Measurements from ENCODE around the gene MREG. TPM values are rescaled to one million over a fixed set of nuclear protein-coding genes. Genes with fewer than 3 reads are reported as not detected.

Gene MREG
- polyA plus RNA-seq, 2 of the 4 experiments (the other 2 are of a cell fraction) = 6.4 to 8.0 TPM

DNA sequence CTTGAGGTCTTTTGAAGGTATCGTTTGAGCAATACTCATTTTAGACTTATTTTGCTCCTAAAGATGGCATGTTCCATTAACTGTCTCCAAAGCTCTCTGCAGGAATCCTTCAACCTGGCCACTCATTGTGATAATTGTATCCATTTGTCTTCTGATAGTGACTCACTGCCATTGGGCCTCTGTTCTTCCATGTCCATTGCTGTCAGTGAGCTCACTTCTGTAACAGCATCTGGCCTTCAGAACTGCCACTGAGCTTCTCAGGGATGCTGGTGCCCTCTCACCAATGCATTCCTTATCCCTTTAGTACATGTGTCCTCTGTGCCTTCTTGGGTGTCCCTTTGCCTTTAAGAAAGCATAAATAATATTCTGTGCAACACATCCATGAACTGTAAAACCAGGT, 71.6 kb downstream of the MREG start (continued):
- TF ChIP-seq EHMT2 (IDR thresholded peaks at IDR 0.05; ENCODE audit: low read depth) = no peak

DNA sequence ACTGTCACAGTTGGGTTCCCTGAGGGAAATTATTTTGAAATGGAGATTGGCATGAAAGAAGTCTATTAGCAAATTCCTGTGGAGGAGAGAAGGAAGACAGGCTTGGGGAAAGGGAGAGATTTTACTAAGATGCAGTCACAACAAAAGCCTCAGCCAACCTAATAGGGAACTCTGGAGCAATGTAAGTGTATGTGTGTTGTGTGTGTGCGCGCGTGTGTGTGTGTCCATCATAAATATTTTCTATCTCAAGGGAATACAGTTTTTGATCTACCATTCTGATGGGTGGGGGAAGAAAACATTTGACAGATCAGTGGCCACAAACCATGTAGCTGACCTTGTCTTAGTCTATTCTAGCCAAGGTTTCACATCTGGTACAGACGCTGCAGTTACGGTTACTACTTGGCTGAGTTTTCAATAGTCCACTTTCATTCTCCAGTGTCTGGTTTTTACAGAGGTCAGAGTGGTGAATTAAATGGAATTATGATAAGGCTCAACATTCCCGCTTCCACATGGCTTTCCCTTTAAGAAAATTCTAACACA, 72.6 kb downstream of the MREG start:
- Histone ChIP-seq H3K4me3 (no peak overlapping the region), H3K27ac (no peak overlapping the region), H3K4me2 (no peak overlapping the region), H3K4me1 (no peaks in the 10 kb centered on the region), H3K9me3 (no peaks in the 10 kb centered on the region)
- ChIA-PET POLR2A (no interaction called here), CTCF (interaction anchor here (1.1 to 1.4 kb wide), 2 partner anchors 9 to 10 kb away, joined by 4 read pairs; no protein-coding TSS in a partner anchor)
- no peak for TF ChIP-seq NFE2L2 (conservative IDR thresholded peaks at IDR 0.05; ENCODE audit: low read length)
- no peak for TF ChIP-seq CHD4 (IDR thresholded peaks at IDR 0.05; ENCODE audit: borderline replicate concordance)
- 92% methylated on average over 6 of the region's 6 CpGs for WGBS (ENCODE audit: missing lambda C conversion rate)
- FAIRE-seq (no peak), DNase-seq (ENCODE audit: low read depth in 1 of 2, low spot score in 1 of 2) (no peak), ATAC-seq (no peak)

DNA sequence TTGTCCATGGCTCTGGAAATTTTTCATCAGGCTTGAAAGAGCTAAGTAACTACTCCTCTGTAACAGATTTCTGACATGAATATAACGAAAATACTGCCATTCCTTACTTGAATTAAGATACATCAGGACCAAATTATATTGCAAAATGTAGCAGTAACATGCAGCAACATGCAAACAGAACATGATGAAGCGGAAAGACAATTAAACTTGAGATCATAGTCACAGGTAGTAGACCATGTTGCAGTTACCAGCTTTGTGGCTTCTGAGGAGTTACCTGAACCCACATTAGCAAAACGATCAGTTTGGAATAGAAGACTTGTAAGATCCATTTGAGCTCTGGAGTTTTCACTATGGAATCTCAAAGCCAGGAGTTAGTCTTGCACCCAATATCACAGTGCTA, 76.2 kb downstream of the MREG start:
- Histone ChIP-seq H3K27ac (no peak overlapping the region), H3K9me3 (no peaks in the 10 kb centered on the region), H3K4me2 (no peak overlapping the region), H3K4me1 (no peaks in the 10 kb centered on the region), H3K4me3 (no peak overlapping the region)
- ChIA-PET CTCF (interaction anchor here (0.7 to 1.3 kb wide), 3 partner anchors 18 to 730 kb away, joined by 3 to 5 read pairs (median 3); no protein-coding TSS in a partner anchor), POLR2A (no interaction called here)
- no peak for DNase-seq (ENCODE audit: low read depth in 1 of 2, low spot score in 1 of 2)
- FAIRE-seq = no peak
- TF ChIP-seq RNF2 (IDR thresholded peaks at IDR 0.05; ENCODE audit: borderline replicate concordance, low read depth) (no peak), EHF (CRISPR knock-in tag; IDR thresholded peaks at IDR 0.05) (no peak), JUN (IDR thresholded peaks at IDR 0.05) (no peak), GATA3 (IDR thresholded peaks at IDR 0.05; ENCODE audit: borderline replicate concordance) (no peak), HOXB5 (CRISPR knock-in tag; IDR thresholded peaks at IDR 0.05) (no peak), ZFP36 (IDR thresholded peaks at IDR 0.05; ENCODE audit: borderline replicate concordance, partially characterized antibody) (no peak), NR3C1 (IDR thresholded peaks at IDR 0.05) (no peak), CHD2 (IDR thresholded peaks at IDR 0.05; ENCODE audit: low read length, partially characterized antibody) (no peak), MAFK (IDR thresholded peaks at IDR 0.05; ENCODE audit: partially characterized antibody) (no peak), NFE2L2 (conservative IDR thresholded peaks at IDR 0.05; ENCODE audit: low read length) (no peak), CBX2 (IDR thresholded peaks at IDR 0.05; ENCODE audit: borderline replicate concordance, low read depth) (no peak), PHF8 (IDR thresholded peaks at IDR 0.05; ENCODE audit: borderline replicate concordance, low read depth) (no peak), JUNB (IDR thresholded peaks at IDR 0.05) (no peak), ESRRA (IDR thresholded peaks at IDR 0.05; ENCODE audit: borderline replicate concordance, low read length) (no peak), ZSCAN20 (CRISPR knock-in tag; IDR thresholded peaks at IDR 0.05) (no peak), NPAS2 (CRISPR knock-in tag; IDR thresholded peaks at IDR 0.05; ENCODE audit: borderline replicate concordance) (no peak)
- TF ChIP-seq, protein P1, sequence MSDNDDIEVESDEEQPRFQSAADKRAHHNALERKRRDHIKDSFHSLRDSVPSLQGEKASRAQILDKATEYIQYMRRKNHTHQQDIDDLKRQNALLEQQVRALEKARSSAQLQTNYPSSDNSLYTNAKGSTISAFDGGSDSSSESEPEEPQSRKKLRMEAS (IDR thresholded peaks at IDR 0.05) = no peak
- TF ChIP-seq, protein P2, sequence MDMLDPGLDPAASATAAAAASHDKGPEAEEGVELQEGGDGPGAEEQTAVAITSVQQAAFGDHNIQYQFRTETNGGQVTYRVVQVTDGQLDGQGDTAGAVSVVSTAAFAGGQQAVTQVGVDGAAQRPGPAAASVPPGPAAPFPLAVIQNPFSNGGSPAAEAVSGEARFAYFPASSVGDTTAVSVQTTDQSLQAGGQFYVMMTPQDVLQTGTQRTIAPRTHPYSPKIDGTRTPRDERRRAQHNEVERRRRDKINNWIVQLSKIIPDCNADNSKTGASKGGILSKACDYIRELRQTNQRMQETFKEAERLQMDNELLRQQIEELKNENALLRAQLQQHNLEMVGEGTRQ (IDR thresholded peaks at IDR 0.05) = no peak
- TF ChIP-seq, protein P3, sequence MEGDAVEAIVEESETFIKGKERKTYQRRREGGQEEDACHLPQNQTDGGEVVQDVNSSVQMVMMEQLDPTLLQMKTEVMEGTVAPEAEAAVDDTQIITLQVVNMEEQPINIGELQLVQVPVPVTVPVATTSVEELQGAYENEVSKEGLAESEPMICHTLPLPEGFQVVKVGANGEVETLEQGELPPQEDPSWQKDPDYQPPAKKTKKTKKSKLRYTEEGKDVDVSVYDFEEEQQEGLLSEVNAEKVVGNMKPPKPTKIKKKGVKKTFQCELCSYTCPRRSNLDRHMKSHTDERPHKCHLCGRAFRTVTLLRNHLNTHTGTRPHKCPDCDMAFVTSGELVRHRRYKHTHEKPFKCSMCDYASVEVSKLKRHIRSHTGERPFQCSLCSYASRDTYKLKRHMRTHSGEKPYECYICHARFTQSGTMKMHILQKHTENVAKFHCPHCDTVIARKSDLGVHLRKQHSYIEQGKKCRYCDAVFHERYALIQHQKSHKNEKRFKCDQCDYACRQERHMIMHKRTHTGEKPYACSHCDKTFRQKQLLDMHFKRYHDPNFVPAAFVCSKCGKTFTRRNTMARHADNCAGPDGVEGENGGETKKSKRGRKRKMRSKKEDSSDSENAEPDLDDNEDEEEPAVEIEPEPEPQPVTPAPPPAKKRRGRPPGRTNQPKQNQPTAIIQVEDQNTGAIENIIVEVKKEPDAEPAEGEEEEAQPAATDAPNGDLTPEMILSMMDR (IDR thresholded peaks at IDR 0.05) = no peak
- WGBS (ENCODE audit: missing lambda C conversion rate) = 80% methylated on average over 3 of the region's 3 CpGs
- ATAC-seq = no peak

All from A549 (cell line).